CD4-positive, alpha-beta T cell treated with Interleukin-1 beta for 1 hour (primary cell): ENCODE results near the gene KCNJ15.

Experiments used
- DNase-seq, 2 donors: peaks; one replicate each; pipeline ENCODE4 v3.0.0-alpha.2; 2020 to 2022

KCNJ15 gene

GRCh38 chr21:38268864-38269575 is 12.2 kb downstream of the KCNJ15 start:
- DNase-seq = no peak

- DNase-seq = no peak
These were observed 12.8 kb downstream of the KCNJ15 start for GRCh38 chr21:38269576-38269936.

DNA sequence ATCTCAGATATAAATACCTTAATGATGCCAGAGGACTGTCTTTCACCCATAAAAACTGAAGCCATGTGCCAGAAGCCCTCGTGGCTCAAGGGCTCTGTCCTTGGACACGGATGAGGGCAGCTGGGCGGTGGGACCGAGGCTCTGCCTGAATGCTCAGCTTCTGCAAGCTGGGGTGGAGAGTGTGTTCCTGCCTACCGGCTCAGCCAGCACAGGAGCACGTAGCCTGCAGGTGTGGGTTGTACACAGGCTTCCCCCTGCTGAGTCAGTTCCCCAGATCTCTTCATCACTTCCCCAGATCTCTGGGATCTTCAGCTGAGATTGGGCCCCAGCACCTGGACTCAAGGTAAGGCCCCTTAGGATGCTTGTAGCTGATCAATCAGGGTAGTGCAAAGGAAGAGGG is 15.4 kb downstream of the KCNJ15 start:
- DNase-seq = no peak

DNA sequence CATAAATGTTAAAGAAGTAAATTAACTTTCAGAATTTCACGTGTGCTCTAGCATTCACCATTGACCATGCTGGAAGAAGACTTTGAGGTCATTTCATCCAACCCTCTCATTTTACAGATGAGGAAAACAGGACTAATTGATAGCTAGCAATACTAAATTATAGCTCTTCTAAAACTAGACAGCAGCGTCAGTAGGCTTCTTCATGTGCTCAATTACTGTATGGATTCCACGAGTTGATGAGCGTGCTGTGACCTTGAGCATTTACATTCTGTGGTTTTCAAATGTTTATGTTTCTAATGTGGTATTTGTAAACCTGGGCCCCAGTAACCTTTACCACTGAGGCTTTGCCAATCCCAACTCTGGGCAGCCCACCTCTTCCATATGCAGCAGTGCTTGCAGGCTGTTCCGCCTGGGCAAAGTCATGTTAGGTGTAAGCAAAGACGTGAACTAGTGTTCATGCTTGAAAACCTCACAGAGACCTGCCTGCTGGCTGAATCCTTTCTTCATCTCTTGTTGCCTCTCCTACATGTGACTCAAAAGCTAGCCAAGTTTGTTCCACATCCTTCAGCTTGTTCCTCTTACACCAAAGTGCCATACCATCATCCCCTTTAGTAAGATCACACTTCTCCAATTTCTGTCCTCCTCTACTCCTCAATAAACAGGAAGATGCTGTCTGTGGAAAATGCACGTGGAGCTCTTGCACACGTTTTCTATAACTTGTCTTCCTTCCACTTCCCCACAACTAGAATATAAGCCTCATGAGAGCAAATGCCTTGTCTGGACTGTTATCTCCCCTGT is 17.2 kb downstream of the KCNJ15 start:
- peak in 1 of 2 donors; percentile 30 for DNase-seq

- DNase-seq = peak; percentile 10 to 71
These were observed 20.8 kb downstream of the KCNJ15 start for GRCh38 chr21:38277501-38278131.

- DNase-seq = no peak
These were observed 23.7 kb downstream of the KCNJ15 start for GRCh38 chr21:38280454-38280853.

- no peak for DNase-seq
These were observed 24.1 kb downstream of the KCNJ15 start for GRCh38 chr21:38280867-38281266.

GRCh38 chr21:38282921-38283320 is 26.1 kb downstream of the KCNJ15 start:
- no peak for DNase-seq

DNA sequence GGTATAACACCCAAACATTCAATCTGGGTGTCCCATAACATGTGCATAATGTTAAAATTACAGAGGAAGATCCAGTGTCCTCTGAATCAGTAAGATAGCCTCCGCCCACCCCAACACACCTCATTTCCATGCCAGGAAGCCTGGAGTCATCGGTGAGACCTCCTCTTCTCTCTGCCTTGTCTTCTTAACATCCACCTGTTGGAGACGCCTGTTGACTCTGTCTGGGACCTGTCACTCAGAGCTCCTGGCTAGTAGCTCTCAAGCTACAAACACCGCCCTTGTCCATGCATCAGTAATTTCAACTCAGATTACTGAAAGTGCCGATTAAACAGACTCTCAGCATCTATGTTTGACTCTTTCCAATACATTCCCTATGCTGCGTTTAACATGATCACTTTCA is 27.4 kb downstream of the KCNJ15 start:
- no peak for DNase-seq

- DNase-seq = no peak
These were observed 30.1 kb downstream of the KCNJ15 start for GRCh38 chr21:38286739-38287471.

DNA sequence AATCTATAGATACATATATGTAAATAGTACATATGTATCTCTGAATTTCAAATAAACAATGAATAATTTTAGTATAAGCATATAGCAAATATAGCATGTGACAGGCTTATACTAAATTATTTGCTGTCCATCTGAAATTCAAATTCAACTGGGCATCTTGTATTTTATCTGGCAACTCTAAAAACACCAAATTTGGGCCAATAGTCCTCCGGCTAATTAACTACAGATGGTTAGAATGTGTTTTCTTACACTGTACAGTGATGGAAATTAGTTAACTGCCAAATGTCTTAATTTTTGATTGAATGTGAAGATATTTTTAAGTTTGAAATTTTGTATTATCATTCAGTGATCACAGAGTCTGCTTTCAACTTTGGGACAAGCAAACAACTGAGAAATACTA is 30.7 kb downstream of the KCNJ15 start:
- no peak for DNase-seq

DNA sequence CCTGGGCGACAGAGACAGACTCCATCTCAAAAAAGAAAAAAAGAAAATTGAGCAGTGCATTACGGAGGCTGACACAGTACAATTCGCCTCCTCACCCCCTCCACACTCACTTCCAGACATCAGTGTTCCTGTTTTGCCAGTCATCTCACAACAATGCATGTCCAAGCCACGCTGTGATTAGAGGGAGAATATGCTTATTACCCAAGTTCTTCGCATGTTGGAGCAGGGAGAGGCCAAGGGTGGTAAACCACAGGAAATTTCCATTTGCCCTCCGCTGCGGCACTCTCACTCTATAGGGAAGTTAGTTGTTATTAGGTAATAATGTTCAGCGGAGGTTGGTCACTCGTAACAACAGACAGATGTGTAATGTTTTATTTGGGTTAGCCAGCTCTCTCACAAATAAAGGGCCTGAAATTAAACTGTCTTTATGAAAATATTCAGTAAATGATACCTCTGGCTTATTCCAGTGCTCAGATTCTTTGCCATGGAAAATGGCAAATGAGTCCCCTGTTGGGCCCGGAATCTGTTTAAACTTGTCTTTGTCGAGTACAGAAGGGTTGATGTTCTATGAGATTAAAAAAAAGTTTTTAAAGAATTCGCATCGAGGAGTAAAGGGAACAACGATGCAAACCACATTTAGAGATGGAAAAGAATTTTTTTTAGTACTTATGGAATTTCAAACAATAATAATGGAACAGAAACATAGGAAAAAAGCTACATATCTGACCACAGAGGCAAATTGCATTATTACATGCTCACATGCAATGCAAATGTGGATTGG is 33.1 kb downstream of the KCNJ15 start:
- peak; percentile 25 to 80 for DNase-seq

DNA sequence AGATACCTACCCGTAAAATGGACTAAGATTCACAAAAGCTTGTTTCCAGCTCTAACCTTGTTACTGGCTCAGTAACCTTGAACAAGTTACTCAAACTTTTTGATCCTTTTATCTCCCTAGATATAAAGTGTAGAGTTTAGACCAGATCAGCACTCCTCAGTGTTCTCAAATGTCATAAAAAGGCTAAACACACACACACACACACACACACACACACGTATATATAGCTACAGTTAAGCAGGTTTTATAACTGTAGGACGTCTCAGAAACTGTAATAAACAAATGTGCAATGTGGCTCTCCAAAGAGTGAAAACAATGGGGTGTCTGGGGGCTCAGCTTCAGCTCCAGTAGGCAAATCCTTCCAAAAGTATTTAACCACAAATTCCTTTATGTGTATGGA is 34.0 kb downstream of the KCNJ15 start:
- no peak for DNase-seq

- DNase-seq = no peak
These were observed 35.1 kb downstream of the KCNJ15 start for GRCh38 chr21:38291874-38292273.

- DNase-seq = no peak
These were observed 36.3 kb downstream of the KCNJ15 start for GRCh38 chr21:38293113-38293512.

DNA sequence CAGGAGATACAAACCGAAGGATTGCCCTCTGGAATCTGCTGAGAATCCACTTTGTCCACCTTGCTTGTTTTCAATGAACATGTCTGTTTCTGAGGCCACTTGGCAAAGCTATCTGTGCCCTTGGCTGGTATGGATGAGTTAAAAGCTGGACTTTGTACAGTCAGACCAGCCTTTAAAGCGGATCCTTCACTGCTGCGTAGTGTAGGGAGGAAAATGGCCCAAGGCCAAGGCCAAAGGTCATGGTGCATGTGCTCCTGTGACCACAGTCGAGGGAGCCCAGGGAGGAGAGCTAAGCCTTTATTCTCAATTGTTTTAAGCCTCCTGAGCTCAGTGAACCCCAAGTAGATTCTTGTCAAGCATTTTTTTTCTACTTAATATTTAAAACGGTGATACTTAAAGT is 37.0 kb downstream of the KCNJ15 start:
- no peak for DNase-seq

- no peak for DNase-seq
These were observed 37.8 kb downstream of the KCNJ15 start for GRCh38 chr21:38294609-38295008.

- DNase-seq = no peak
These were observed 39.4 kb downstream of the KCNJ15 start for GRCh38 chr21:38295997-38296764.

- DNase-seq = no peak
These were observed 40.4 kb downstream of the KCNJ15 start for GRCh38 chr21:38297194-38297631.

DNA sequence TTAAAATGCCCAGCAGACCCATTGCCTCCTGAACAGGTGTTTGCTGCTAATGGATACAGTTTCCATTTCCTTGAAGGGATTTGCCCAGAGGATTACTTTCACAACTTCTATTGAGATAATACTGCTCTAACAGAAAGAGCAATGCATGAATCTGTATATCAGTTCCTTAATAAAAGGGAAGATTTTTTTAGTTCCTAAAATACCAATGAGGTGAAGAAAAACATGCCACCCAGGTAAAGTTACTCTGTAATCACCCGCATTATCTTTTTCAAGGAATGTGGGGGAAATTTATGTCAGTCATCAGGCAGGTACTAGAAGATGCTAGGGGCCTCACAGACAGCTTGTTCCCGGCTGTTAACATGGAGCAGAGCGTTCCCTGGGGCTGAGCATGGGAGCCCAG is 41.1 kb downstream of the KCNJ15 start:
- no peak for DNase-seq

- DNase-seq = no peak
These were observed 42.0 kb downstream of the KCNJ15 start for GRCh38 chr21:38298832-38299231.

GRCh38 chr21:38299671-38300070 is 42.9 kb downstream of the KCNJ15 start:
- DNase-seq = no peak
